ENCODE data around the gene DNMT3B. TPM values are rescaled to one million over a fixed set of nuclear protein-coding genes. Genes with fewer than 3 reads are reported as not detected.

The DNMT3B gene
- total RNA-seq, 2 experiments from 2014 or later = 0.28 to 0.33 TPM

DNA sequence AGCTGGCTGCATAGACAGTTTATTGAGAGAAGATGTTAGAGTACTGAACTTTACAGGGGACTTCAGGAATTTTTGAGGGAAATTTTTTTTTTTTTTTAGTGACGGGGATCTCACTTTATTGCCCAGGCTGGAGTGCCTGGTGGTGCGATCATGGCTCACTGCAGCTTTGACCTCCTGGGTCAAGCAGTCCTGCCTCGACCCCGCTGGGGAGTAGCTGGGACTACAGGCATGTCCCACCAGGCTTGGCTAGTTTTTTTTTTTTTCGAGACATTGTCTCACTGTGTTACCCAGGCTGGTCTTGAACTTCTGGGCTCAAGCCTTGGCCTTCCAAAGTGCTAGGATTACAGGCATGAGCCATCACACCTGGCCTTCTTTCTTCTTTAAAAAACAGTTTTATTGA, 85.8 kb downstream of the DNMT3B start:
- H3K27ac Mint-ChIP-seq = peak overlapping the region; percentile 23

GRCh38 chr20:32848846-32849245, 86.7 kb downstream of the DNMT3B start:
- H3K4me1 ChIP-seq (ENCODE audit: insufficient read depth, low read length) = peaks cover 3% of the 10 kb centered on the region
- H3K36me3 Mint-ChIP-seq (ENCODE audit: low read depth) = peaks cover 95% of the 10 kb centered on the region
- DNase-seq (no peak), ATAC-seq (ENCODE audit: poor library complexity) (no peak)
- peaks cover 38% of the 10 kb centered on the region for H3K4me1 Mint-ChIP-seq (ENCODE audit: low read depth)
- H3K4me3 Mint-ChIP-seq = no peak overlapping the region
- no peaks in the 10 kb centered on the region for H3K27me3 Mint-ChIP-seq
- ChIA-PET POLR2A (no interaction called here), CTCF (no interaction called here)
- no peak overlapping the region for H3K4me3 ChIP-seq (ENCODE audit: low read length)
- H3K9me3 Mint-ChIP-seq = no peaks in the 10 kb centered on the region
- intact Hi-C loops (cut with DNase I, micrococcal nuclease) = no loop called here
- H3K27me3 ChIP-seq (ENCODE audit: control insufficient read depth in 1 of 2, insufficient read depth in 2 of 2, low read length in 2 of 2) = no peaks in the 10 kb centered on the region
- TF ChIP-seq, protein P1, sequence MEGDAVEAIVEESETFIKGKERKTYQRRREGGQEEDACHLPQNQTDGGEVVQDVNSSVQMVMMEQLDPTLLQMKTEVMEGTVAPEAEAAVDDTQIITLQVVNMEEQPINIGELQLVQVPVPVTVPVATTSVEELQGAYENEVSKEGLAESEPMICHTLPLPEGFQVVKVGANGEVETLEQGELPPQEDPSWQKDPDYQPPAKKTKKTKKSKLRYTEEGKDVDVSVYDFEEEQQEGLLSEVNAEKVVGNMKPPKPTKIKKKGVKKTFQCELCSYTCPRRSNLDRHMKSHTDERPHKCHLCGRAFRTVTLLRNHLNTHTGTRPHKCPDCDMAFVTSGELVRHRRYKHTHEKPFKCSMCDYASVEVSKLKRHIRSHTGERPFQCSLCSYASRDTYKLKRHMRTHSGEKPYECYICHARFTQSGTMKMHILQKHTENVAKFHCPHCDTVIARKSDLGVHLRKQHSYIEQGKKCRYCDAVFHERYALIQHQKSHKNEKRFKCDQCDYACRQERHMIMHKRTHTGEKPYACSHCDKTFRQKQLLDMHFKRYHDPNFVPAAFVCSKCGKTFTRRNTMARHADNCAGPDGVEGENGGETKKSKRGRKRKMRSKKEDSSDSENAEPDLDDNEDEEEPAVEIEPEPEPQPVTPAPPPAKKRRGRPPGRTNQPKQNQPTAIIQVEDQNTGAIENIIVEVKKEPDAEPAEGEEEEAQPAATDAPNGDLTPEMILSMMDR (IDR thresholded peaks at IDR 0.05) = no peak
- no peak overlapping the region for H3K27ac ChIP-seq (ENCODE audit: low read depth in 1 of 2, low read length in 2 of 2)
- H3K9me3 ChIP-seq (ENCODE audit: control insufficient read depth in 1 of 2, insufficient read depth in 1 of 2, low read length in 2 of 2) = no peaks in the 10 kb centered on the region
- peak overlapping the region; percentile 42 for H3K27ac Mint-ChIP-seq
- H3K36me3 ChIP-seq (ENCODE audit: insufficient read depth, low read length) = peaks cover 74% of the 10 kb centered on the region

More for the DNA sequence above, 85.8 kb downstream of the DNMT3B start:
- Mint-ChIP-seq H3K27me3 (no peaks in the 10 kb centered on the region), H3K36me3 (ENCODE audit: low read depth) (peaks cover 99% of the 10 kb centered on the region), H3K4me3 (no peak overlapping the region), H3K9me3 (no peaks in the 10 kb centered on the region), H3K4me1 (ENCODE audit: low read depth) (peaks cover 45% of the 10 kb centered on the region)
- Histone ChIP-seq H3K36me3 (ENCODE audit: insufficient read depth, low read length) (peaks cover 82% of the 10 kb centered on the region), H3K27ac (ENCODE audit: low read depth in 1 of 2, low read length in 2 of 2) (no peak overlapping the region), H3K9me3 (ENCODE audit: control insufficient read depth in 1 of 2, insufficient read depth in 1 of 2, low read length in 2 of 2) (no peaks in the 10 kb centered on the region), H3K27me3 (ENCODE audit: control insufficient read depth in 1 of 2, insufficient read depth in 2 of 2, low read length in 2 of 2) (no peaks in the 10 kb centered on the region), H3K4me1 (ENCODE audit: insufficient read depth, low read length) (peaks cover 4% of the 10 kb centered on the region), H3K4me3 (ENCODE audit: low read length) (no peak overlapping the region)
- TF ChIP-seq, protein P1 (IDR thresholded peaks at IDR 0.05) = no peak
- ATAC-seq (ENCODE audit: poor library complexity) (no peak), DNase-seq (no peak)
- CTCF ChIA-PET = interaction anchor here (0.7 kb wide), 1 partner anchor 69 kb away, joined by 3 read pairs; no protein-coding TSS in a partner anchor
- POLR2A ChIA-PET = no interaction called here
- intact Hi-C loops (cut with DNase I, micrococcal nuclease) = loop anchor here in 1 of 2 experiments (2.0 kb wide), 1 partner anchor 15 kb away; no protein-coding TSS in a partner anchor

GRCh38 chr20:32849577-32849976, 87.4 kb downstream of the DNMT3B start:
- no peak for DNase-seq
- ChIA-PET CTCF (no interaction called here), POLR2A (no interaction called here)
- no peak overlapping the region for H3K4me3 Mint-ChIP-seq
- no peak overlapping the region for H3K4me3 ChIP-seq (ENCODE audit: low read length)
- peaks cover 94% of the 10 kb centered on the region for H3K36me3 Mint-ChIP-seq (ENCODE audit: low read depth)
- no peaks in the 10 kb centered on the region for H3K9me3 ChIP-seq (ENCODE audit: control insufficient read depth in 1 of 2, insufficient read depth in 1 of 2, low read length in 2 of 2)
- H3K27me3 Mint-ChIP-seq = no peaks in the 10 kb centered on the region
- intact Hi-C loops (cut with DNase I, micrococcal nuclease) = no loop called here
- TF ChIP-seq, protein P1 (IDR thresholded peaks at IDR 0.05) = no peak
- no peaks in the 10 kb centered on the region for H3K27me3 ChIP-seq (ENCODE audit: control insufficient read depth in 1 of 2, insufficient read depth in 2 of 2, low read length in 2 of 2)
- ATAC-seq (ENCODE audit: poor library complexity) = no peak
- H3K4me1 Mint-ChIP-seq (ENCODE audit: low read depth) = peaks cover 34% of the 10 kb centered on the region
- H3K27ac Mint-ChIP-seq = peak overlapping the region; percentile 24
- H3K27ac ChIP-seq (ENCODE audit: low read depth in 1 of 2, low read length in 2 of 2) = no peak overlapping the region
- H3K9me3 Mint-ChIP-seq = no peaks in the 10 kb centered on the region
- H3K36me3 ChIP-seq (ENCODE audit: insufficient read depth, low read length) = peaks cover 70% of the 10 kb centered on the region
- H3K4me1 ChIP-seq (ENCODE audit: insufficient read depth, low read length) = peaks cover 3% of the 10 kb centered on the region
